ENCODE results near the gene CCDC122.

DNA sequence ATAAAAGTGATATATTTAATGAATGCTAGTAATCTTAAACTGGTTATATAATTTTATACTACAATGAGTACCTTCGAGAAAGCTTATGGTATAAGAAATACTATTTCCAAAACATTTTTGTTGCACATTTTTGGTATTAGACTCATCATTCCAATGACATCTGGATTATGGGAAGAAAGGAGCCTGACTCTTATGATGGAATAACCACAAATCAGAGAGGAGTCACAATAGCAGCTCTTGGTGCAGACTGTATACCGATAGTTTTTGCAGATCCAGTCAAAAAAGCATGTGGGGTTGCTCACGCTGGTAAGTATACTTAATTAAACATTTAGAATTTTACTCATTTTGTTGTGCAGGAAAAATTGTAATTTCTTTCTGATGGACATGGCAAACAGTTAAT is 4.1 kb upstream of the CCDC122 start:
- TF ChIP-seq, protein P1, sequence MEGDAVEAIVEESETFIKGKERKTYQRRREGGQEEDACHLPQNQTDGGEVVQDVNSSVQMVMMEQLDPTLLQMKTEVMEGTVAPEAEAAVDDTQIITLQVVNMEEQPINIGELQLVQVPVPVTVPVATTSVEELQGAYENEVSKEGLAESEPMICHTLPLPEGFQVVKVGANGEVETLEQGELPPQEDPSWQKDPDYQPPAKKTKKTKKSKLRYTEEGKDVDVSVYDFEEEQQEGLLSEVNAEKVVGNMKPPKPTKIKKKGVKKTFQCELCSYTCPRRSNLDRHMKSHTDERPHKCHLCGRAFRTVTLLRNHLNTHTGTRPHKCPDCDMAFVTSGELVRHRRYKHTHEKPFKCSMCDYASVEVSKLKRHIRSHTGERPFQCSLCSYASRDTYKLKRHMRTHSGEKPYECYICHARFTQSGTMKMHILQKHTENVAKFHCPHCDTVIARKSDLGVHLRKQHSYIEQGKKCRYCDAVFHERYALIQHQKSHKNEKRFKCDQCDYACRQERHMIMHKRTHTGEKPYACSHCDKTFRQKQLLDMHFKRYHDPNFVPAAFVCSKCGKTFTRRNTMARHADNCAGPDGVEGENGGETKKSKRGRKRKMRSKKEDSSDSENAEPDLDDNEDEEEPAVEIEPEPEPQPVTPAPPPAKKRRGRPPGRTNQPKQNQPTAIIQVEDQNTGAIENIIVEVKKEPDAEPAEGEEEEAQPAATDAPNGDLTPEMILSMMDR (conservative IDR thresholded peaks at IDR 0.05): no peak
- TF ChIP-seq ZFX (IDR thresholded peaks at IDR 0.05): no peak

Data from C4-2B (cell line).